Activated gamma-delta T cell treated with Interleukin-2 at 50 U/mL for 16 hours (primary cell): Measurements from ENCODE around the gene ATP13A4.

Source experiments
- DNase-seq: peaks from one replicate; pipeline ENCODE4 v3.0.0-alpha.2; 2020

Gene ATP13A4

GRCh38 chr3:193387596-193387995, 167.1 kb downstream of the ATP13A4 start:
- no peak for DNase-seq

GRCh38 chr3:193378706-193379105, 176.0 kb downstream of the ATP13A4 start, which contains the start of gene ATP13A5:
Gene ATP13A5, minus strand, starts transcription at chr3:193378753. Its CDS starts 28 bp downstream, at chr3:193378725.
- no peak for DNase-seq

GRCh38 chr3:193377591-193377990, 177.1 kb downstream of the ATP13A4 start:
- no peak for DNase-seq

DNA sequence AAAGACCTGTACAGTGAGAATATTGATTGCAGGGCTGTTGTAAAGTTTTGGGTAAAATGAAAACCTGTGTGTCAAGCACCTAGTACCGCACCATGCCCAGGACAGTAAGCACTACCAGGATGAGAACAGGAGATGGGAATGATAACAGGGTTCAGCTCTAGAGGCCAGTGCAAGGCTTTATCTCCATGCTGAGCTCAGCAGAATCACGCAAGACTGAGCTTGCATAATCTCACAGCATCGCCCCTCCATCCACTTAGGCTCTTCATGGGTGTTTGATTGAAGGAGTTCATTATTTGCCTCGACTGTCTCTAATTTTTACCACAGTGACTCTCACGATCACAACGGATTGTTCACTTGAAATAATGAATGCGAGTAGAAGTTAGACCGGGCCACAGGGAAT, 179.1 kb downstream of the ATP13A4 start:
- no peak for DNase-seq

DNA sequence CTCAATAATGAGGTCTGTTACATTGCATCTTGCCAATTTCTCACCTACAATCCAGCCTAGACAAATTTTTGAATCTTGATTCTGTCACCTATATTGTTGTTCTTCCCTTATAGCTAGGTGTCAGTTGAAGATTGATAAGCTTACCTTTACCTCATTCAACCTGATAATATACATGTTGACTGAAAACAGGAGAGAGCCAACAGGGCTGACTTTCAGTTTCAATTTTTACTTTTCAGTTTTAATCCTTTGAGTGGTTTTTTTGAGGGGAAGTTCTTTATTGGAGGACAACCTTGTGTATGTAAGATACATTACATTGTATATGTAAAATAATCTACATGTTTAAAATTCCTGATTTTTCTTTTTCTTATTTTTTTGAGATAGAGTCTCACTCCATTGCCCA, 181.9 kb downstream of the ATP13A4 start:
- DNase-seq, result no peak

- no peak for DNase-seq
These were observed 186.8 kb downstream of the ATP13A4 start for GRCh38 chr3:193367868-193368267.

DNA sequence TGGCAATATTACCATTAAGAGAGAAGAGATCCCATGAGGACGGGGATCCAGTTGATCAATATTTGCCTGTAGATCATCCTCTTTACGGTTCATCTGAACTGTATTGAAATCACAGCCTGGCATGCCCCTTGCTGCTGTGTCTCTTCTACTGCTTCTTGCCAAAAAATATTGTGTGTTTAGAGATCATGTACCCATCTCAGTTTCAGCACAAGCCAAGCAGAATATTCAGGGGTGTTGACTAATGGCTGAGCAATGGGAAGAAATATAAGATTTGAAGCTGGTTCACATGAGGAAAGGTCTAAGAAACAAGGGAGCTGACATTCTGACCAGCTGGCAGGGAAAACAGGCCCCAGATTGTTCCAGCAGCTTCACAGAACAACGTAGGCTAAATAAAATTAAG, 197.4 kb downstream of the ATP13A4 start:
- no peak for DNase-seq

- no peak for DNase-seq
These were observed 200.3 kb downstream of the ATP13A4 start for GRCh38 chr3:193354423-193354822.
